ENCODE data around the gene CP.
"Not testable (repeated sequence)": the region's sequence is repeated elsewhere in the genome, so short reads cannot be mapped to it uniquely, and the experiment has no call there.

CP gene

GRCh38 chr3:149203758-149204157 lies 17.9 kb downstream of the CP start:
- DNase-seq (ENCODE audit: extremely low read depth, insufficient read length): peak; percentile 32
- H3K4me3 ChIP-seq (replicated peaks; ENCODE audit: low read depth, low read length): no peak overlapping the region
- no peaks in the 10 kb centered on the region for H3K36me3 ChIP-seq (ENCODE audit: control insufficient read depth, insufficient read depth, low read length)
- TF ChIP-seq CTCF (IDR thresholded peaks at IDR 0.05; ENCODE audit: insufficient read depth, low read length, poor library complexity, severe bottlenecking): no peak
- no peaks in the 10 kb centered on the region for H3K27me3 ChIP-seq (replicated peaks; ENCODE audit: control insufficient read depth, insufficient read depth, low read length)

DNA sequence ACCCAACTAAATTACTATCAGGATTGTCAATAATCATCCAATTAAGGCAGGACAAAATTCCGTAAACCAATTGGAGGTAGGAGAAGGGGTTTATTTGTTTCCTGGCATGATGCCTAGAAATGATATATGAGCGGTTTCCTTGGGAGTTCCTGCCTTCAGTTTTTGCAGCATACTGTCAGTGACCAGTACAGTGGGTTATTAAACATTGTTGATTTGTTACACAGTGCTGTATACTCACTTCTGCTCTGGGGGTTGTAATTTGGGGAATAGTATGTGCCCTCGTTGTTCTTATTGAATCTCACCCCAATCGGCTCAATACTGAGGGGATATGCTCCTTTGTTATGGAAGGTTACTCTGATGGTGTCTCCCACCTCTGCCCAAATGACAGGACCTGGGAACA lies 22.2 kb downstream of the CP start:
- no peaks in the 10 kb centered on the region for H3K36me3 ChIP-seq (ENCODE audit: control insufficient read depth, insufficient read depth, low read length)

DNA sequence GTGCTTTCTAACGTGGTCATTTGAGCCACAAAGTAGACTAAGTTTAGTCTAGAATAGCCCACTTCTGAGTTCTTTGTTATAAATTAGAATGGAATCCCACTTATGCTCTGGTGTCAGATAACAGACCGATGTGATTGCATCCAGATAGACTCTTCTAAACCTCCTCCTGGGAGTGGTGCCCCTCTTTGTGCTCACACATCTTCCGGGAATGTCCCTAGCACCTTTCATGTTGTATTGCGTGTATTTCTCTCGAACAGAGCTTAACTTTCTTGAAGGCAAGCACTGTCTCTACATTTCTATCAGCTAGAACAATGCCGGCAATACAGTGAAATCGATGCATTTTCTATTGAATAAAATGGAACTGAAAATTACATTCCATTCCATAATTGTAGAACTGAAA lies 23.0 kb downstream of the CP start:
- no peak for TF ChIP-seq CTCF (IDR thresholded peaks at IDR 0.05; ENCODE audit: insufficient read depth, low read length, poor library complexity, severe bottlenecking)

More for the DNA sequence above, 22.2 kb downstream of the CP start:
- no peak for DNase-seq (ENCODE audit: extremely low read depth, insufficient read length)
- Histone ChIP-seq H3K4me3 (replicated peaks; ENCODE audit: low read depth, low read length) (no peak overlapping the region), H3K27me3 (replicated peaks; ENCODE audit: control insufficient read depth, insufficient read depth, low read length) (no peaks in the 10 kb centered on the region)
- no peak for TF ChIP-seq CTCF (IDR thresholded peaks at IDR 0.05; ENCODE audit: insufficient read depth, low read length, poor library complexity, severe bottlenecking)

DNA sequence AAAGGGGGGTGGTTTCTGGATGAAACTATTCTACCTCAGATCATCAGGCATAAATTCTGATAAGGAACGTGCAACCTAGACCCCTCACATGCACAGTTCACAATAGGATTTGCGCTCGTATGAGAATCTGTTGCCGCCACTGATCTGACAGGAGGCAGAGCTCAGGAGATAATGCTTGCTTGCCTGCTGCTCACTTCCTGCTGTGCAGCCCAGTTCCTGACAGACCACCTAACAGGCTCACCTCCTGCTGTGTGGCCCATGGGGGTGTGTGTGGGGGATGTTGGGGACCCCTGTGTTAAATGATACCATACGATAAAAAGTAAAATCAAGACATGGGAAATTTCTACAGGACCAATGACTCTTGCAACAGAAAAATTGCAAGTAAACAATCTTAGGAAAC lies 24.0 kb downstream of the CP start:
- no peak for TF ChIP-seq CTCF (IDR thresholded peaks at IDR 0.05; ENCODE audit: insufficient read depth, low read length, poor library complexity, severe bottlenecking)
- no peaks in the 10 kb centered on the region for H3K27me3 ChIP-seq (replicated peaks; ENCODE audit: control insufficient read depth, insufficient read depth, low read length)
- DNase-seq (ENCODE audit: extremely low read depth, insufficient read length): no peak
- no peaks in the 10 kb centered on the region for H3K36me3 ChIP-seq (ENCODE audit: control insufficient read depth, insufficient read depth, low read length)
- H3K4me3 ChIP-seq (replicated peaks; ENCODE audit: low read depth, low read length): no peak overlapping the region

More for the DNA sequence above, 23.0 kb downstream of the CP start:
- DNase-seq (ENCODE audit: extremely low read depth, insufficient read length): no peak
- no peaks in the 10 kb centered on the region for H3K27me3 ChIP-seq (replicated peaks; ENCODE audit: control insufficient read depth, insufficient read depth, low read length)
- no peak overlapping the region for H3K4me3 ChIP-seq (replicated peaks; ENCODE audit: low read depth, low read length)
- no peaks in the 10 kb centered on the region for H3K36me3 ChIP-seq (ENCODE audit: control insufficient read depth, insufficient read depth, low read length)

GRCh38 chr3:149196805-149197592 lies 24.6 kb downstream of the CP start:
- DNase-seq (ENCODE audit: extremely low read depth, insufficient read length); H3K4me3 ChIP-seq (replicated peaks; ENCODE audit: low read depth, low read length): not testable (repeated sequence)

DNA sequence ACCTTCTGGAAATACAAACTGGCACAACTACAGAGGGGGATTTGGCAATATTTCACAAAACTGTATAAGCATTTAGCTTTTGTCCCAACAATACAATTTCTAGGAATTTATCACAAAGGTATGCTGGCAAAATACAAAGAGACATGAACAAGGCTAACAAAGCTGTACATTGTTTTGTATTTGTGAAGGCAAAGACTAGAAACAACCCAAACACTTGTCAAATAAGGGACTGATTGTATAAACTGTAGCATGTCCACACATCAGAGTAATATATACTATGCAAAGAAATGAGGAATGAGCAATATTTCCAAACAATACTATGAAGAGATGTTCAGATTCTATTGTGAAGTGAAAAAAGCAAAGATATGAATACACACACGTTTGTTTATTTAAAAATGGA lies 26.4 kb downstream of the CP start:
- Histone ChIP-seq H3K27me3 (replicated peaks; ENCODE audit: control insufficient read depth, insufficient read depth, low read length) (no peaks in the 10 kb centered on the region), H3K36me3 (ENCODE audit: control insufficient read depth, insufficient read depth, low read length) (no peaks in the 10 kb centered on the region), H3K4me3 (replicated peaks; ENCODE audit: low read depth, low read length) (no peak overlapping the region)
- no peak for DNase-seq (ENCODE audit: extremely low read depth, insufficient read length)
- no peak for TF ChIP-seq CTCF (IDR thresholded peaks at IDR 0.05; ENCODE audit: insufficient read depth, low read length, poor library complexity, severe bottlenecking)

More at GRCh38 chr3:149196805-149197592, 24.6 kb downstream of the CP start:
- H3K36me3 ChIP-seq (ENCODE audit: control insufficient read depth, insufficient read depth, low read length); H3K27me3 ChIP-seq (replicated peaks; ENCODE audit: control insufficient read depth, insufficient read depth, low read length): not testable (repeated sequence)

Measured in GM06990 (cell line).